ENCODE results near the gene DKC1. TPM values are rescaled to one million over a fixed set of nuclear protein-coding genes. Genes with fewer than 3 reads are reported as not detected.

DKC1 gene
- total RNA-seq, 3 donors from 2014 or later = 29.4 to 36.0 (median 31.7) TPM

DNA sequence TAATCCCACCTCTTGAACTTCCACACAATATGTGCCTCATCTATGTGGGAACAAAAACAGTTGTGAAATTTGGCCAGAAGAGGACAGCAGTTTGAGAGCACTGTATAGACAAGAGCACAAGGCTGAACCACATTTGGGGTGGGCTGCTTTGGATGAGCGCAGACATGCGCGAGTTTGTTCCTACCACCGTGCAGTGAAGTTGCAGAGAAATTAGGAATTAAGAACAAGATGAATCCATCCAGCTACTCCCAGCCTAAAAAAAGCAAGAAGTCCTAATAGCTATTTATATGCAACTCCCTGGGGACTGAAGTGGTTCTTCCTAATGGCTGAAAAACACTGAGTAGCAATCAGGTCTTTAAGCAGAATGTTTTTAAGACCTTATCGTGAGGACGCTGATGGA is 12.8 kb upstream of the DKC1 start:
- DNase-seq = no peak
- TF ChIP-seq, protein P1, sequence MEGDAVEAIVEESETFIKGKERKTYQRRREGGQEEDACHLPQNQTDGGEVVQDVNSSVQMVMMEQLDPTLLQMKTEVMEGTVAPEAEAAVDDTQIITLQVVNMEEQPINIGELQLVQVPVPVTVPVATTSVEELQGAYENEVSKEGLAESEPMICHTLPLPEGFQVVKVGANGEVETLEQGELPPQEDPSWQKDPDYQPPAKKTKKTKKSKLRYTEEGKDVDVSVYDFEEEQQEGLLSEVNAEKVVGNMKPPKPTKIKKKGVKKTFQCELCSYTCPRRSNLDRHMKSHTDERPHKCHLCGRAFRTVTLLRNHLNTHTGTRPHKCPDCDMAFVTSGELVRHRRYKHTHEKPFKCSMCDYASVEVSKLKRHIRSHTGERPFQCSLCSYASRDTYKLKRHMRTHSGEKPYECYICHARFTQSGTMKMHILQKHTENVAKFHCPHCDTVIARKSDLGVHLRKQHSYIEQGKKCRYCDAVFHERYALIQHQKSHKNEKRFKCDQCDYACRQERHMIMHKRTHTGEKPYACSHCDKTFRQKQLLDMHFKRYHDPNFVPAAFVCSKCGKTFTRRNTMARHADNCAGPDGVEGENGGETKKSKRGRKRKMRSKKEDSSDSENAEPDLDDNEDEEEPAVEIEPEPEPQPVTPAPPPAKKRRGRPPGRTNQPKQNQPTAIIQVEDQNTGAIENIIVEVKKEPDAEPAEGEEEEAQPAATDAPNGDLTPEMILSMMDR (IDR thresholded peaks at IDR 0.05) = no peak
- intact Hi-C loops (cut with DNase I, micrococcal nuclease) = no loop called here
- no peaks in the 10 kb centered on the region for H3K4me1 ChIP-seq (ENCODE audit: low read depth)
- no peaks in the 10 kb centered on the region for H3K36me3 ChIP-seq (ENCODE audit: low read depth)
- H3K9me3 ChIP-seq = no peaks in the 10 kb centered on the region
- no peak overlapping the region for H3K4me3 ChIP-seq
- ATAC-seq = no peak

DNA sequence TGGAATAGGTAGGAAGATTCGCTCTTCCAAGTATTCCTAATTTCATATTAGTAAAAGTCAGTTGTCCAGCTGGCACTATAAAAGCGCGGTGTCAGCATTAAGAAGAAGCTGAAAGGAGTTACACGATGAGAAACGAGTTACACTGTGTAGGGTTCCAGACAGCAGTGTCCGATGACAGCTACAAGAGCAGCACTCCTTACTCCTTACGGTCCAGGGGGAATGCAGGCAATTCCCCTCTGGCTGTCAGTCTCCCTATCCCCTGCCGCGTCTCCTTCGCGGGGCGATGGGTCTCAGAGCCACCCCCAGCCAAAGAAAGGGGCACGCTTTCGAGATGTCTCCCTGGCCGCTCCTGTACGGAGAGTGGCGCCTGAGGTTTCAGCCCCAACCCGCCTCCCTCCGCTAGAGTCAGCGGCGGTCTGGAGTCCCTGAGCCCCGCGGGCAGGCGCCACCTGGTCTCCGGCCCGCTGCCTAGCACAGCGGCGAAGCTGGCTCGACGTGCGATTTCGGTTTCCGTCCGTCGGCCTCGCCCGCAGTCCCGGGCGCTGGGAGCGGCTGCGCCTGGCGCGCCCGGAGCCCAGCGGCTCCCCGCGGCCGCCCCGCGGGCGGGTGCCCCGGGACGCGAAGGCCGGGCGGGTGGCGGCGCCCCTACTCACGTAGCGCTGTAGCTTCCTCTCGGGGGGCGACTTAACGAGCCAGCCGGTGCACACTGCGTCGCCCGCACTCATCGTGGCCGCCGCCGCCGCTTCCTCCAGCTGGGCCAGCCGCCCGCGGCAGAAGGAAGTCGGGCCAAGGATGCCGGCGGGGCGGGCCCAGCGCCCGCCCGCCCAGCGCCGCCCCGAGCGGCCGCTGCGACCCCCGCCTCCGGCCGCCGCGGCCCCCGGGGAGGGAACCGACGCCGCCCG is 12.1 kb upstream of the DKC1 start, which contains the start of gene GAB3:
Gene GAB3 (minus strand): TSS at position 777 of the 902 bp plus-strand sequence. CDS start 52 bp downstream, at position 725.
- Histone ChIP-seq H3K4me3 (no peak within 1 kb of the TSS), H3K9me3 (no peaks in the 10 kb centered on the region), H3K4me1 (ENCODE audit: low read depth) (no peaks in the 10 kb centered on the region), H3K36me3 (ENCODE audit: low read depth) (no peaks in the 10 kb centered on the region)
- DNase-seq (peak; percentile 22 to 70 (median 58)), ATAC-seq (peak; percentile 81)
- TF ChIP-seq, protein P1 (IDR thresholded peaks at IDR 0.05) = no peak
- intact Hi-C loops (cut with DNase I, micrococcal nuclease) = no loop called here

DNA sequence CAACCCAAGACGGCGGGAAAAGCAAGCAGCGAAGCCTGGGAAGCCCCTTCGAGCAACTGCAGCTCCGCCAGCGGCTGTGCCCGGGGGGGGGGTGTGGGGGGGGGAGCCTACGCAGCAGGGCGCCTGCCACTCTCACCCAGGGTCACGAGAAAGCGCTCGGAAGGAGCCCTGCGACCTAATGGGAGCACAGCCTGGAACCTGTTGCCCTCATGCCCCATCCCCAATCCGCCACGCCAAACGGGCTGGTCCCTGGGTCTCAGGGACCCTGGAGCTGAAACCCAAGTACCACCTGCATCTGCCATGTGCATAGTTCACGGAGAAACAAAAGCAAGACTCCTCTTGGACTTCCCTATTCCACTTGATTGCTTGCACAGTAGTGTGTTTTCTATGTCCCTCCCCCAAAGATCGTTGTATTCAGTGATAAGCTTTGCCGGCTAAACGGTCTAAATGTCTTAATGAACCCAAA is 11.4 kb upstream of the DKC1 start:
- no peaks in the 10 kb centered on the region for H3K9me3 ChIP-seq
- ATAC-seq (peak; percentile 11), DNase-seq (peak in 2 of 3 donors; percentile 32 to 54)
- intact Hi-C loops (cut with DNase I, micrococcal nuclease) = no loop called here
- TF ChIP-seq, protein P1 (IDR thresholded peaks at IDR 0.05) = no peak
- no peak overlapping the region for H3K4me3 ChIP-seq
- no peaks in the 10 kb centered on the region for H3K4me1 ChIP-seq (ENCODE audit: low read depth)
- H3K36me3 ChIP-seq (ENCODE audit: low read depth) = no peaks in the 10 kb centered on the region

DNA sequence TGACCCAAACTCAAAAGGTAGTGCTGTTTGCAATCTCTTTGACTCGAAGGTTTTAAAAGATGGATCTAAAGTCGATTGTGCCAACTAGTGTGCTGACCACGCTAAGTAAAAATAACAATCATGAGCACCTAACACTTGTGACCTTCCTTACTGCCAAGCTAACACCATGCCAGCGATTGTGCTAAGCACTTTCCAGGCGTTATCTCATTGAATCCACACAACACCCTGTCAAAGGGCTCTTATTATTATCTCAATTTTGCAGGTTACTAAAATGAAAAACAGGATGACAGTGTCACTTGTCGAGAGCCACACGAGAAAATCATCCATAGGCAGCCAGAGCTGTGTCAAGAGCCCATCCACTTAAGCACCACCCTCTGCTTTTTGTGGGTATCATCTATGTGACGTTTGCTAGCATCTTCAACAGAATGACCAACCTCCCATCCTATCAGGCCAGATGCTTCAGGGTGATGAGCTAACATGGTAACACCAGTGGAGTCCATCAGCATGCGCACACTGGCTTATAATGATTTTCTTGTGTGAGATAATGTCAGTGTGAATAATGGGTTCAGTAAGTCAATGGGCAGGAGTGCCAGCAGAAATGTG is 10.9 kb upstream of the DKC1 start:
- TF ChIP-seq, protein P1 (IDR thresholded peaks at IDR 0.05) = no peak
- intact Hi-C loops (cut with DNase I, micrococcal nuclease) = no loop called here
- ATAC-seq (no peak), DNase-seq (no peak)
- no peaks in the 10 kb centered on the region for H3K36me3 ChIP-seq (ENCODE audit: low read depth)
- no peak overlapping the region for H3K4me3 ChIP-seq
- no peaks in the 10 kb centered on the region for H3K9me3 ChIP-seq
- H3K4me1 ChIP-seq (ENCODE audit: low read depth) = no peaks in the 10 kb centered on the region

DNA sequence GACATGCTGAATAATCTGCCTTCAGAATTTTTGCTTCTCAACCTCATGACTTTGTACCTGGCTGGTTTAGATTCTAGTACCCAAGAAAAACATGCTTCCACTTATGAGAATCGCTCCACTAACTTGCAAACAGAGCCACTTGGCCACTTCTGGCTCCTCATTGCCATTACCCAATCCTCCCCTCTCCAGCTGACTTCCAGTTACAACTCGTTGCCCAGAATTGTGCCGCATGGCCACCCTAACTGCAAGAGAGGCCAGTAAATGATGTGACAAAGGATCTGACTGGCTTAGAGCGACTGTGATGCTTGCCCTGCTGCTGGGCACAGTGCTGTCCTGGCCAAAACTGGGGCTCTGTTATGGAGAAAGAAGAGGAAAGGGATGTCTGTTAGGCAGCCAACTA is 4.0 kb upstream of the DKC1 start:
- Histone ChIP-seq H3K36me3 (ENCODE audit: low read depth) (no peaks in the 10 kb centered on the region), H3K4me3 (no peak overlapping the region), H3K4me1 (ENCODE audit: low read depth) (no peaks in the 10 kb centered on the region), H3K9me3 (no peaks in the 10 kb centered on the region)
- no peak for DNase-seq
- TF ChIP-seq, protein P1 (IDR thresholded peaks at IDR 0.05) = no peak
- no peak for ATAC-seq
- intact Hi-C loops (cut with DNase I, micrococcal nuclease) = no loop called here

Measured in mucosa of descending colon (tissue), 3 donors.